Erythroblast (primary cell): ENCODE data around the gene GABRG3.

Experiments used
- DNase-seq, 2 experiments: peaks; one replicate each; lab custom pipeline; 2025; lab: John Stamatoyannopoulos, UW
- GATA1 ChIP-seq: IDR thresholded peaks from 2 replicates; pipeline ENCODE4 v1.6.1; 2011; ENCODE audit warnings: low read depth, mild to moderate bottlenecking, control low read depth, low read length, moderate library complexity
- POLR2A ChIP-seq: IDR thresholded peaks from 2 replicates; pipeline ENCODE4 v1.6.1; 2011; ENCODE audit warnings: mild to moderate bottlenecking, low read length

The GABRG3 gene

GRCh38 chr15:27512281-27513001 is 541.5 kb downstream of the GABRG3 start:
- DNase-seq: no peak
- TF ChIP-seq POLR2A: no peak
- no peak for TF ChIP-seq GATA1

DNA sequence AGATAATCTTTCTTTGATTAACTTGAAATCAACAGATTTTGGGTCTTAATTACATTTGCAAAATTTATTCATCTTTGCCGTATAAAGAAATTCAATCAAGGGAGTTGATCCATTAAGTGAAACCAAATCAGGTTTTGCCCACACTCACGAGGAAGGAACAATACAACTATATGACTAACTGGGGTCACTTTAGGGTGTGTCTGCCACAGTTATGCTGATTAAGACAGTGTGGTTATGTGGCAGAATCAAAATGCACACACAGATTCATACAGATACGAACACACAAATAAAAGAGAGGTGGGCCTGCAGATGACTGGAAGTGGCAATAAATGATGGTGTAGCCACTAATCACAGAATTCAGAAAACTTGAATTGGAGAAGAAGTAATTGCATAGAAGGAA is 543.5 kb downstream of the GABRG3 start:
- TF ChIP-seq GATA1 (no peak), POLR2A (no peak)
- DNase-seq: no peak

- TF ChIP-seq GATA1: no peak
- no peak for TF ChIP-seq POLR2A
- DNase-seq: no peak
These were observed 556.6 kb downstream of the GABRG3 start for GRCh38 chr15:27527490-27528067.

DNA sequence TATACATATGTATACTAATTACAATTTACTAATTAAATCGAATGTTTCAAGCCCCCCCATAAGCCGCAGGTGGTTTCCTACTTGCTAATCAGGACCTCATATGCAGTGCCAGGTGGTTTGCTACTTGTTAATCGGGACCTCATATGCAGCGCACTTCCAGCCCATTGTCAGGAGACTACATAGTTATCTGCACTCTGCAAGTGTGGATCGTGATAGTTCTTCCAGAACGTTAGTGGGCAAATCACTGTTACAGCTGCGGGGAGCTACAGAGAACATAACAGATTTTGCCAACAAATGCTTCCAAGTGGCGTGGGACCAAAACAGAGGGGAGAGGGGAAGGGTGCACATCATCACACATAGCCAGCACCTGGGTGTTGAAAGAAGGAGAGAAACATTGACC is 558.4 kb downstream of the GABRG3 start:
- TF ChIP-seq POLR2A (no peak), GATA1 (no peak)

GRCh38 chr15:27530994-27531393 is 560.0 kb downstream of the GABRG3 start:
- no peak for TF ChIP-seq POLR2A
- TF ChIP-seq GATA1: no peak
- DNase-seq: no peak

More for the DNA sequence above, 558.4 kb downstream of the GABRG3 start:
- DNase-seq: no peak

- TF ChIP-seq POLR2A (no peak), GATA1 (no peak)
- DNase-seq: no peak
These were observed 561.4 kb downstream of the GABRG3 start for GRCh38 chr15:27532358-27532757.

GRCh38 chr15:27535445-27536129 is 564.6 kb downstream of the GABRG3 start:
- TF ChIP-seq GATA1: no peak
- TF ChIP-seq POLR2A: no peak
- DNase-seq: no peak

GRCh38 chr15:27538325-27538724 is 567.3 kb downstream of the GABRG3 start:
- no peak for DNase-seq
- no peak for TF ChIP-seq GATA1
- no peak for TF ChIP-seq POLR2A

DNA sequence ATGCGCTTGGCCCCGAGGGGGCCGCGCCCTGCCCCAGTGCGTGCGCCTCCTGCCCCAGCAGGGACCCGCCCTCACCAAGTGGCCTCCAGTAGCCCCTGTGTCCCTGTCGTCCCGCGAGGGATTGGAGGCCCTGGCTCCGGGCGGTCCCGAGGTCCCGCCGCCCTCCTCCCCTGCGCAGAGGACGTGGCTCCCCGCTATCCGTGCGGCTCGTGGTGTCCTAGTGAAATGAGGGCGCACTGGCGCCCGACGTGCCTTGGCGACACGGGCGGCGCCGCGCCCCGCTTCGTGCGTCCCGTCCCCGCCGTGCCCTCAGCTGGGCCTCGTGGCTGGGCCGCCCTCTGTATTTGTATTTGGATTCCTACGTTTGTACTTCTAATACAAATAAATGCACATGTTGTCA is 570.6 kb downstream of the GABRG3 start:
- no peak for DNase-seq

GRCh38 chr15:27545494-27546255 is 574.7 kb downstream of the GABRG3 start:
- DNase-seq: no peak
- no peak for TF ChIP-seq GATA1
- TF ChIP-seq POLR2A: no peak

More for the DNA sequence above, 570.6 kb downstream of the GABRG3 start:
- TF ChIP-seq GATA1: no peak

- TF ChIP-seq GATA1 (no peak), POLR2A (no peak)
- no peak for DNase-seq
These were observed 578.8 kb downstream of the GABRG3 start for GRCh38 chr15:27549746-27550145.

GRCh38 chr15:27550635-27551034 is 579.7 kb downstream of the GABRG3 start:
- no peak for DNase-seq
- TF ChIP-seq POLR2A: no peak
- TF ChIP-seq GATA1: no peak

DNA sequence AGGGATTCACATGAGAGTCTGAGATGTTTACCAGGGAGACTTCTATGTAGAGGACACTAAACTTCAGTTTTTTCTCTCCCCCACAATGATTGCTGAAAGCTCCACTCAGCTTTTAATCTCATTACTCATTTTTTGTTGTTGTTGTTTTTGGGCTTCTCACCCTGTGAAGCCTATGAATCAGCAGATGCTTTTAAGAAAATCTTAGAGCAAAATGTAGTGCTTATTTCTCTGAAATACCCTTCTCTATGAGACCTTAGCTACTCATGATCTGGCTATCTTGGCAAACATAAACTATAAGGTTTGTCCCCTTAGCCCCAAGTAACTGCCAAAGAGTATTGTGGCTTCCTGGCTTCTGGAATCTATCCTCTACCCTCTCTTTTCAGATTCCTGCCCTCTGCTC is 590.8 kb downstream of the GABRG3 start:
- no peak for DNase-seq
- TF ChIP-seq POLR2A: no peak
- TF ChIP-seq GATA1: no peak
